Regular cardiac myocyte (primary cell): ENCODE results near the gene PALM2AKAP2. TPM values are rescaled to one million over a fixed set of nuclear protein-coding genes. Genes with fewer than 3 reads are reported as not detected.

Experiments
- total RNA-seq: library from RNA; depleted of rRNA; stranded (reverse); fragments of >200 nt; gene quantifications from 2 replicates; pipeline ENCODE4 v1.2.3, GENCODE V29; 2014

Gene PALM2AKAP2
- 37.2 and 42.3 TPM in 2 replicates for total RNA-seq

DNA sequence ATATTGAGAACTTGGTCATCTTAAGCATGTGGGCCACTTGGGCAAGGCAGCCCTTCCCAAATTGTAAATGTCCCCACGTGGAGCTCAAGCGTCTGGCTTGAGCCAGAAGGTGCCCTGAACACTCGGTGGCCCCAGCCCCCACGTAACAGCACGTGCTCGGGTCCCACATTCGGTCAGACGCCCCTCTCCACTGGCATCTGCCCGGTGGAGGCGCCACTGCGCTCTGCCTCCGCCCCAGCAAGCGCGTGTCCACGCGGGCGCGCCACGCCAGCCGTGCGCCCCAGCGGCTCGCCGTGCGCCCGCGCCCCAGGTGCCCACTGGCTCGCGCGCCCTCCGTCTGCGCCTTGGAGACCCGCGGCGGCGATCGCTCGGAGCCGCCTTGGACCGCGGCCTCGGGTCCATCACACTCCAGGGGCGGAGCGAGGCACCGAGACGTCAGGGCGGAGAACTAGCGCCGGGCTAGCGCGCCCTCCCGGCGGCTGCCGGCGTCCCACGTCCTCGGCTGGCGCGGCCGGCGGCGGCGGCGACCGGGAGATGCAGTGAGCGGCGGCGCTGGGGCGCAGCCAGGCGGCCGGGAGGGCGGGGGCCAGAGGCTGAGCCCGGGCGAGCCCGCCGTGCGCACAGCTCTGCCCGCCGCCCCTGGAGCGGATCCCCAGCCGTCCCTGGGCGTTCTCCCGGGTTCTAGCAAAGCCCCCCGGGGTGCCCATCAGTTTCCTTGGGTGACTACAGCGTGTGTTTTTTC, at the start of gene PALM2AKAP2:
PALM2AKAP2 (plus strand) TSS at position 488 of the 742 bp plus-strand sequence. CDS start 291 bp downstream, outside the sequence.

